Lower lobe of right lung (tissue), 2 donors: ENCODE measurements around the gene SCD5. TPM values are rescaled to one million over a fixed set of nuclear protein-coding genes. Genes with fewer than 3 reads are reported as not detected.

ENCODE experiments used
- ATAC-seq, 2 donors: fragments of 200-7000 bp; cut with Tn5 transposase; one replicate each; pipeline ENCODE4 v1.9.1; 2020 to 2022; ENCODE audit warnings: mild to moderate bottlenecking in 2 of 2, moderate library complexity in 2 of 2
- DNase-seq: peaks from one replicate; pipeline ENCODE4 v3.0.0-alpha.2; 2020
- H3K27ac ChIP-seq: fragments of 200-600 bp; one replicate; pipeline ENCODE4 v1.8.0; 2022
- H3K27me3 ChIP-seq: fragments of 200-600 bp; one replicate; pipeline ENCODE4 v1.8.0; 2022; ENCODE audit warnings: low read depth
- H3K36me3 ChIP-seq: fragments of 200-600 bp; one replicate; pipeline ENCODE4 v1.8.0; 2022; ENCODE audit warnings: mild to moderate bottlenecking
- H3K4me1 ChIP-seq: fragments of 200-600 bp; one replicate; pipeline ENCODE4 v1.8.0; 2022
- H3K4me3 ChIP-seq: fragments of 200-600 bp; one replicate; pipeline ENCODE4 v1.8.0; 2022; ENCODE audit warnings: mild to moderate bottlenecking
- H3K9me3 ChIP-seq: fragments of 200-600 bp; one replicate; pipeline ENCODE4 v1.8.0; 2022
- intact Hi-C: fragments of 100-400 bp; cut with DNase I; formaldehyde crosslinking; loops from one replicate; pipeline ENCODE4 v1.11.0; 2022
- total RNA-seq: library from RNA; stranded (reverse); fragmentation: NEBNext Ultra II Directional; extraction: Animal tissue kit (Norgen Biotek cat#: 25700); gene quantifications from one replicate; pipeline ENCODE4 v1.2.1, GENCODE V29; 2021
- TF ChIP-seq, protein P1 (sequence below): fragments of 200-600 bp; IDR thresholded peaks from one replicate; pipeline ENCODE4 v1.8.0; 2022; ENCODE audit warnings: antibody characterized with exemption, mild to moderate bottlenecking
- donor health status: DM: no; HTN: yes; CAD: no; lungs with severe emphysema.

Gene SCD5
- total RNA-seq, 1 donor from 2014 or later, result 17.7 TPM

DNA sequence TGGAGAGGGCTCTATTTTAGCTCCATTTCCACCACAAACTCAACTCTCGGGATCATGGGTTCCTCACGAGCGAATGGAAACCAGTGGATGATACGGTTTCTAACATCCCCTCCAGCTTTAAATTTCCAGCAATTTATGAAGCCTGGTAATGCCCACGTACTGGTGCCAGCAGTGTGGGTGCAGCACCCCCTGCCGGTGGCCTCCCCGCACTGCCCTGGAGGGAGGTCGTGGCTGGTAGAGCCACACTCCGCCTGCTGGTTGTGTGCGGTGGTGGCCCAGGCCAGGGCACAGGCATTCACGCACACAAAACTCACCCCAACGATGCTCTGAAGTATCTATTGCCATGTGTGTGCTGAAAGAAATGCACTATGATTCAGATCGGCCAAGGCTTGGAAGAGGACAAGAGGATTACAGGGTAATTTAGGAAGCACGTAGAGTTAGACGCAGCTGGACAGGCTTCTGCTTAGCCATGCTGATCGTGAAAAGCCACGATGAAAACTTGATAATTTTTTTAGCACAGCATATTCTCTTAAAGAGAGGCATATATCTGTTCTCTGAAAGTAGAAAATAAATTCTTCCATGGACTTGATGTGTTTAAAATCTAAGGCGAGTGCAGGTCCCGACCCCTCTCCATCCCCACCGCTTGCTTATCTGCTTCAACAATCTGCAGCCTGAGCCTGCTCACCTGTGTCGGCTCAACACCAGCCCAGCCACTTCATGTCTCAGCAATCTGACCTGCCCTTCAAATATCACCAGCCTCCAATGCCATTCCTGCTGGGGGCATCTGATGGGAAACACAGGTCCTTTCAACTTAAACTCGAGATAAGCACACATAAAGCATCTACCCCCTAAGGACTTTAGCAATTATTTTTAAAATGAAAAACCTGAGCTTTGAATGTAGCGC, 59.1 kb downstream of the SCD5 start:
- TF ChIP-seq, protein P1, sequence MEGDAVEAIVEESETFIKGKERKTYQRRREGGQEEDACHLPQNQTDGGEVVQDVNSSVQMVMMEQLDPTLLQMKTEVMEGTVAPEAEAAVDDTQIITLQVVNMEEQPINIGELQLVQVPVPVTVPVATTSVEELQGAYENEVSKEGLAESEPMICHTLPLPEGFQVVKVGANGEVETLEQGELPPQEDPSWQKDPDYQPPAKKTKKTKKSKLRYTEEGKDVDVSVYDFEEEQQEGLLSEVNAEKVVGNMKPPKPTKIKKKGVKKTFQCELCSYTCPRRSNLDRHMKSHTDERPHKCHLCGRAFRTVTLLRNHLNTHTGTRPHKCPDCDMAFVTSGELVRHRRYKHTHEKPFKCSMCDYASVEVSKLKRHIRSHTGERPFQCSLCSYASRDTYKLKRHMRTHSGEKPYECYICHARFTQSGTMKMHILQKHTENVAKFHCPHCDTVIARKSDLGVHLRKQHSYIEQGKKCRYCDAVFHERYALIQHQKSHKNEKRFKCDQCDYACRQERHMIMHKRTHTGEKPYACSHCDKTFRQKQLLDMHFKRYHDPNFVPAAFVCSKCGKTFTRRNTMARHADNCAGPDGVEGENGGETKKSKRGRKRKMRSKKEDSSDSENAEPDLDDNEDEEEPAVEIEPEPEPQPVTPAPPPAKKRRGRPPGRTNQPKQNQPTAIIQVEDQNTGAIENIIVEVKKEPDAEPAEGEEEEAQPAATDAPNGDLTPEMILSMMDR, result peak; percentile 94
- Histone ChIP-seq H3K9me3 (no peaks in the 10 kb centered on the region), H3K4me3 (no peak overlapping the region), H3K27me3 (no peaks in the 10 kb centered on the region), H3K27ac (no peak overlapping the region), H3K4me1 (no peaks in the 10 kb centered on the region), H3K36me3 (no peaks in the 10 kb centered on the region)
- intact Hi-C loops, result loop anchor here (10.0 kb wide), 1 partner anchor 275 kb away; no protein-coding TSS in a partner anchor
- ATAC-seq (peak; percentile 94 to 96), DNase-seq (peak; percentile 80)

GRCh38 chr4:82737354-82737753, 61.2 kb downstream of the SCD5 start:
- Histone ChIP-seq H3K36me3 (no peaks in the 10 kb centered on the region), H3K9me3 (no peaks in the 10 kb centered on the region), H3K4me1 (no peaks in the 10 kb centered on the region), H3K27me3 (no peaks in the 10 kb centered on the region), H3K27ac (no peak overlapping the region), H3K4me3 (no peak overlapping the region)
- intact Hi-C loops, result loop anchor here (10.0 kb wide), 1 partner anchor 273 kb away; no protein-coding TSS in a partner anchor
- TF ChIP-seq, protein P1, result no peak
- DNase-seq, result no peak
- no peak for ATAC-seq

DNA sequence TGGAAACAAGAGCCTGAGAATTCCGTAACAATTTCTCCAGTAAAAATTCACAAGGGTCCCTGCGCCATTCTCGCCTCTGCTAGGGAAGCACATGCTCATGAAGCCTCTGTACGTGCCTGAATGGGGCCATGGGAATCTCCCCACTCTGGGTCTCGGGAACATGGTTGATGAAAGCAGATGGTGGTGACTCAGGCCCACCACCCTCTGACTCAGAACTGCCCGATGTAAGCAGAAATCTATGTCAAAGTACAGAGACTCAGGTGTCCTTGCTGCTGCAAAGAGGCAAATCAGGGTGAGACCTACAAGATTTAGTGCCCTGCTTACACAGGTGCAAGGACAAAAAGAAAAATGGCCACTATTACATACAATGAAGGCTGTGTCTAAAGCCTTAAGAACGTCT, 65.0 kb downstream of the SCD5 start:
- TF ChIP-seq, protein P1, result no peak

DNA sequence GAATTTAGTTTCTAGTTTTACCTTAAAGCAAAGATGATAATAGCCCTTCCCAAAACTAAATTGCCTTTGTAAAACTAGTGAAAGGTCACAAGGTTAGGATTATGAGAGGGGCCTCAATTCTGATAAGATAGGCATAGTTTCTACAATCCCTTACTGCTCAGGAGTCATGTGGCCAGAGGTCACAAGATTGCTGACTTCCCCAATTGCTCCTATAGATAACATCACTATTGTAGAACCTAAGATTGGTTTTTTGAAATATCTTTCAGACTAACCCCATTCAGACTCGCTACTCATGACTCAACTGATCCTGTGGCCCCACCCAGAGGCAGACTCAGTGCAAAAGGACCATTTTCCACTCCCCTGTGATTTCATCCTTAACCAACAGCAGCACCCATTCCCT, 70.3 kb downstream of the SCD5 start:
- intact Hi-C loops, result no loop called here

More for the DNA sequence above, 65.0 kb downstream of the SCD5 start:
- H3K36me3 ChIP-seq, result no peaks in the 10 kb centered on the region
- H3K27ac ChIP-seq, result no peak overlapping the region
- no peak overlapping the region for H3K4me3 ChIP-seq
- H3K4me1 ChIP-seq, result no peaks in the 10 kb centered on the region
- H3K9me3 ChIP-seq, result no peaks in the 10 kb centered on the region
- intact Hi-C loops, result loop anchor here (10.0 kb wide), 1 partner anchor 269 kb away; no protein-coding TSS in a partner anchor
- no peak for DNase-seq
- ATAC-seq, result no peak
- H3K27me3 ChIP-seq, result no peaks in the 10 kb centered on the region

DNA sequence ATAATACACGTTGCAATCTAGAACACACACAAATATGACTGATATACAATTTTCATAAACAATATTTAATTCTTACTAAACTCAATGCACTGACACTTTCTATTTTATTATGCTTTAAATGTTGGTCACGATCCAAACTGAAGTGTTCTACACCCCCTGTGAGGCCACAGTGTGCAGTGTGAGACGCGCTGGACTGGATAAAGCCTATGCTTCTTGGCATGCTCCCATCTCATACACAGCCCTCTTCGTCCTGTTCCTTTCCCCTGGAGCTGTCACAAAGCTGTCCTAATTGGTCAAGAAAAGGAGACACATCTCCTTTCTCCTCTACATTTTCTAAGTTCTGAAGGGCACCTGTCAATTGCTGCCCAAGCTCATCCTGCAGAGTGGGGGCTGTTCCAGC, 72.0 kb downstream of the SCD5 start:
- ATAC-seq (no peak), DNase-seq (no peak)
- Histone ChIP-seq H3K4me3 (no peak overlapping the region), H3K4me1 (peaks cover 4% of the 10 kb centered on the region), H3K27me3 (no peaks in the 10 kb centered on the region), H3K36me3 (no peaks in the 10 kb centered on the region), H3K27ac (no peak overlapping the region), H3K9me3 (no peaks in the 10 kb centered on the region)
- TF ChIP-seq, protein P1, result no peak
- intact Hi-C loops, result no loop called here

More for the DNA sequence above, 70.3 kb downstream of the SCD5 start:
- ATAC-seq (no peak), DNase-seq (no peak)
- Histone ChIP-seq H3K36me3 (no peaks in the 10 kb centered on the region), H3K27me3 (no peaks in the 10 kb centered on the region), H3K4me1 (no peaks in the 10 kb centered on the region), H3K27ac (no peak overlapping the region), H3K4me3 (no peak overlapping the region), H3K9me3 (no peaks in the 10 kb centered on the region)
- TF ChIP-seq, protein P1, result no peak
